ENCODE results near the gene CSNK1E.

Gene CSNK1E

DNA sequence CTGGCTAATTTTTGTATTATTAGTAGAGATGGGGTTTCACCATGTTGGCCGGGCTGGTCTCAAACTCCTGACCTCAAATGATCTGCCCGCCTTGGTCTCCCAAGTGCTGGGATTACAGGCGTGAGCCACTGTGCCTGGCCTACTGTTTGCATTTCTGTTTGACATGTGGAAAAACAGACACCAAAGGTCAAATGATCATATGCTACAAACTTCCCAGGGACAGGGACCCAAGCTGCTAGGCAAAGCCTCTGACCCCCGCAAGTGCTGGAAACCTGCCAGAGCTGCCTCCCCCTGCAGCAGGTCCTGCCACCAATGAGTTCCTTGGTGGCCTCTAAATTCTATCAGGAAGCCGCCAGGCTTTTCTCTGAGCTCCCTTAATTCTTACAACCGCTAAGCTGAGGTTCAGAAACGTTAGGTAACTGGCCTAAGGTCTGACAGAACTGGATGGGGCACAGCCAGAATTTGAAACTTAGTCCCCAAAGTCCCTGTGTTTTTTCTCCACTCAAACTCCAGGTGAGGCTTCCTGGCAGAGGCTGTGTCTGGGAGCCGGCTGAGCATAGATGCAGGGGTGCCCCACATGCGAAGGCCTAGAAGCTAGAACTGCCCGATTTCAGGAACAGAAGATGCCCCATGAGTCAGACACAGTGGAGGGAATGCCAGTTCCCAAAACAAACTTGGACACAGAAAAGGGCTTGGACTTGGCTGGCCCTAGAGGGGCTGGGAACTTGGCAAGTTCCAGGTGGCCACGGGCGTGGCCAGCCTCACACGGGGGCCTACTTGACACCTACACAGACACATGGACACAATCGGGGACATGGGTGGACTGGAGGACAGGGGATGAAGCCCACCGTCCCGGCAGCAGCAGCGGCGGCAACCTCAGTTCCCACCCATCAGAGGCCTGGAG lies 7.4 kb downstream of the CSNK1E start:
- H3K9ac ChIP-seq (ENCODE audit: low read depth, low read length, poor library complexity, severe bottlenecking) = no peak overlapping the region

DNA sequence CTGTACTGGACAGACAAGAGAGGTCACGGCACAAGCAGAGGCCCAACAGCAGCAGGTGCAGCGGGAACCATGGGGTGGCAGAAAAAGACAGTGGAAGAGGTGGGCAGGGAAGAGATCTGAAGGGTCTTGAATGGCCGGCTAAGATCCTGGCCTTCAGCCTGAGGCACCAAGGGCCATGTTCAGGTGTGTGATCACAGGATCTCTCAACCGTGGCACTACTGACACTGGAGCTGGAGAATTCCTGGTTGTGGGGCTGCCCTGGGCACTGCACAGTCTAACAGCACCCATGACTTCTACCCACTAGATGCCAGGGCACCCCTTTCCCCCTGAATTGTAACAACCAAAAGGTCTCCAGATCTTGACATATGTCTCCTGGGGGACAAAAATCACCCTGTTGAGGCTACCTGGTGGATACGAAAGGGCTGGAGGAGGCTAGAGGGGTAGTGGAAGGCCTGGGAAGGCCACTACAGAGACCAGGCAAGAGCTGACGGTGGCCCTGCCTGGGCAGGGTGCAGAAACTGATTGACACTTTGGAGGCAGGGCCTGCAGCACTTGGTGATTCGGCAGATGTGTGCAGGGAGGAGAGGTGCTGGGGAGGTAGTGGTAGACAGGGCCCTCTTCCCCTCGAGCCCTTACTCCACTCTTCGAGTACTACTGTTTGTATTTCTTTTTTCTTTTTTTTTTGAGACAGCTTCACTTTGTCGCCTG lies 8.3 kb downstream of the CSNK1E start:
- H3K79me2 ChIP-seq (ENCODE audit: insufficient read depth, low read length) = peaks cover 98% of the 10 kb centered on the region
- H3K9me3 ChIP-seq (ENCODE audit: insufficient read depth, low read depth, low read length) = no peaks in the 10 kb centered on the region
- no peak overlapping the region for H3K4me3 ChIP-seq (ENCODE audit: low read length, poor library complexity, severe bottlenecking)
- no peak overlapping the region for H2AFZ ChIP-seq (ENCODE audit: low read length)
- H3K36me3 ChIP-seq (ENCODE audit: insufficient read depth, low read length) = peaks cover 54% of the 10 kb centered on the region; the same call in 1 of the 2 replicates
- peaks cover 35% of the 10 kb centered on the region for H3K4me1 ChIP-seq (ENCODE audit: insufficient read depth, low read length, poor library complexity, severe bottlenecking)
- H3K9me2 ChIP-seq (replicated peaks; ENCODE audit: low read depth, low read length) = no peaks in the 10 kb centered on the region
- H3F3A ChIP-seq (ENCODE audit: low read depth) = peaks cover 4% of the 10 kb centered on the region; the same call in 1 of the 2 replicates
- H4K20me1 ChIP-seq (ENCODE audit: insufficient read depth, low read length, poor library complexity, severe bottlenecking) = peaks cover 87% of the 10 kb centered on the region
- no peak overlapping the region for H3K9ac ChIP-seq (ENCODE audit: low read depth, low read length, poor library complexity, severe bottlenecking)
- no peak overlapping the region for H3K4me2 ChIP-seq (ENCODE audit: low read depth, low read length, poor library complexity, severe bottlenecking)
- H3K27me3 ChIP-seq (ENCODE audit: insufficient read depth, low read length, poor library complexity, severe bottlenecking) = no peaks in the 10 kb centered on the region
- TF ChIP-seq, protein P1, sequence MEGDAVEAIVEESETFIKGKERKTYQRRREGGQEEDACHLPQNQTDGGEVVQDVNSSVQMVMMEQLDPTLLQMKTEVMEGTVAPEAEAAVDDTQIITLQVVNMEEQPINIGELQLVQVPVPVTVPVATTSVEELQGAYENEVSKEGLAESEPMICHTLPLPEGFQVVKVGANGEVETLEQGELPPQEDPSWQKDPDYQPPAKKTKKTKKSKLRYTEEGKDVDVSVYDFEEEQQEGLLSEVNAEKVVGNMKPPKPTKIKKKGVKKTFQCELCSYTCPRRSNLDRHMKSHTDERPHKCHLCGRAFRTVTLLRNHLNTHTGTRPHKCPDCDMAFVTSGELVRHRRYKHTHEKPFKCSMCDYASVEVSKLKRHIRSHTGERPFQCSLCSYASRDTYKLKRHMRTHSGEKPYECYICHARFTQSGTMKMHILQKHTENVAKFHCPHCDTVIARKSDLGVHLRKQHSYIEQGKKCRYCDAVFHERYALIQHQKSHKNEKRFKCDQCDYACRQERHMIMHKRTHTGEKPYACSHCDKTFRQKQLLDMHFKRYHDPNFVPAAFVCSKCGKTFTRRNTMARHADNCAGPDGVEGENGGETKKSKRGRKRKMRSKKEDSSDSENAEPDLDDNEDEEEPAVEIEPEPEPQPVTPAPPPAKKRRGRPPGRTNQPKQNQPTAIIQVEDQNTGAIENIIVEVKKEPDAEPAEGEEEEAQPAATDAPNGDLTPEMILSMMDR (conservative IDR thresholded peaks at IDR 0.05; ENCODE audit: low read length) = no peak
- no peak for TF ChIP-seq EZH2phosphoT487 (IDR thresholded peaks at IDR 0.05; ENCODE audit: borderline replicate concordance)

More for the DNA sequence above, 7.4 kb downstream of the CSNK1E start:
- Histone ChIP-seq H3K79me2 (ENCODE audit: insufficient read depth, low read length) (peaks cover 98% of the 10 kb centered on the region), H3F3A (ENCODE audit: low read depth) (peaks cover 4% of the 10 kb centered on the region; the same call in 1 of the 2 replicates), H3K27me3 (ENCODE audit: insufficient read depth, low read length, poor library complexity, severe bottlenecking) (no peaks in the 10 kb centered on the region), H2AFZ (ENCODE audit: low read length) (no peak overlapping the region), H3K9me3 (ENCODE audit: insufficient read depth, low read depth, low read length) (no peaks in the 10 kb centered on the region), H3K4me1 (ENCODE audit: insufficient read depth, low read length, poor library complexity, severe bottlenecking) (peaks cover 41% of the 10 kb centered on the region), H3K4me3 (ENCODE audit: low read length, poor library complexity, severe bottlenecking) (no peak overlapping the region), H3K4me2 (ENCODE audit: low read depth, low read length, poor library complexity, severe bottlenecking) (peak overlapping the region; percentile 29), H4K20me1 (ENCODE audit: insufficient read depth, low read length, poor library complexity, severe bottlenecking) (peaks cover 89% of the 10 kb centered on the region), H3K9me2 (replicated peaks; ENCODE audit: low read depth, low read length) (no peaks in the 10 kb centered on the region), H3K36me3 (ENCODE audit: insufficient read depth, low read length) (peaks cover 47% of the 10 kb centered on the region; the same call in 1 of the 2 replicates)
- TF ChIP-seq, protein P1 (conservative IDR thresholded peaks at IDR 0.05; ENCODE audit: low read length) = no peak
- no peak for TF ChIP-seq EZH2phosphoT487 (IDR thresholded peaks at IDR 0.05; ENCODE audit: borderline replicate concordance)

DNA sequence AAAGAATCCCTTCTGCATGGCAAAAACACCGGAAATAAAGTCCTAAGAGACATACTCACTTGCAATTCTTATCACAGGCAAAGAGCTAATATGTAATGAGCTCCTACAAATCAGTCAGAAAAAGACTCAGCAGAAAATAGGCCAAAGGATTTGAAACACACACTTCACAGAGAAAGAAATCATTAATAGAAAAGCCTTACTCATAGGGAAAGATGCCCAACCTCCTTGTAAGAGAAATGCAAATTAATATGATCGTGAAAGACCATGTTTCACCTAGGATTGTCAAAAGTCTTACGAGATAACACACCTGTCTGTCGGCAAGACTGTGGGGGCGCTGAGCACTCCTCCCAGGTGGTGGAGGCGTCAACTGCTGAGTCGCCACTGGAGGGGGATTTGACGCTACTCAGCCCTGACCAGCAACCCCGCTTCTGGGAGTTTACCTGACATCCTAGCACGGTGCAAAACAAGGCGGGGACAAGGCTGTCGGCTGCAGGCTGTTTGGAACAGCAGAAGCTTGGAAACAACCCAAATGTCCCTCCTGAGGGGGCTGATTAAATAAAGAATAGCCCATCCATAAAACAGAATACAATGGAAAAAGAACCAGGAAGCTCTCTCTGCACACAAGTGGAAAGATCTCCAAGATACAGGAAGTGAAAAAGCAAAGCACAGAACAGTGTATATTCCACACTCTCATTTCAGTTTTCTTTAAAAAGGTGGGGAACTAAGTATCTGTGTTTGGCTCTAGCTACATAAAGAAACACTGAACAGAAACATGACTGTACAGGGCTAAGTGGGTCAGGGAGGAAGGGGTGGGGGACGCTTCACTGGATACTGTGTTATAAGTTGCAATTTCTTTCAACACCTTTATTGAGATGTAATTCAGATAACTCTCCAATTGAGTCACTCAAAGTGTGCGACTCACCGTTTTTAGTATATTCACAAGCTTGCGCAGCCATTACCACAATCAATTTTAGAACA lies 11.5 kb downstream of the CSNK1E start:
- peaks cover 72% of the 10 kb centered on the region for H4K20me1 ChIP-seq (ENCODE audit: insufficient read depth, low read length, poor library complexity, severe bottlenecking)
- no peak overlapping the region for H3K4me3 ChIP-seq (ENCODE audit: low read length, poor library complexity, severe bottlenecking)
- H3K36me3 ChIP-seq (ENCODE audit: insufficient read depth, low read length) = peaks cover 65% of the 10 kb centered on the region; the same call in 1 of the 2 replicates
- peaks cover 4% of the 10 kb centered on the region; the same call in 1 of the 2 replicates for H3F3A ChIP-seq (ENCODE audit: low read depth)
- peak overlapping the region; percentile 10 for H3K4me2 ChIP-seq (ENCODE audit: low read depth, low read length, poor library complexity, severe bottlenecking)
- peaks cover 77% of the 10 kb centered on the region for H3K79me2 ChIP-seq (ENCODE audit: insufficient read depth, low read length)
- no peaks in the 10 kb centered on the region for H3K9me2 ChIP-seq (replicated peaks; ENCODE audit: low read depth, low read length)
- TF ChIP-seq EZH2phosphoT487 (IDR thresholded peaks at IDR 0.05; ENCODE audit: borderline replicate concordance) = no peak
- TF ChIP-seq, protein P1 (conservative IDR thresholded peaks at IDR 0.05; ENCODE audit: low read length) = no peak
- H3K9me3 ChIP-seq (ENCODE audit: insufficient read depth, low read depth, low read length) = no peaks in the 10 kb centered on the region
- H3K9ac ChIP-seq (ENCODE audit: low read depth, low read length, poor library complexity, severe bottlenecking) = peak overlapping the region; percentile 18
- no peaks in the 10 kb centered on the region for H3K27me3 ChIP-seq (ENCODE audit: insufficient read depth, low read length, poor library complexity, severe bottlenecking)
- no peak overlapping the region for H2AFZ ChIP-seq (ENCODE audit: low read length)
- peaks cover 11% of the 10 kb centered on the region for H3K4me1 ChIP-seq (ENCODE audit: insufficient read depth, low read length, poor library complexity, severe bottlenecking)

Measured in Loucy (cell line).